ENCODE results near the gene GP9.

DNA sequence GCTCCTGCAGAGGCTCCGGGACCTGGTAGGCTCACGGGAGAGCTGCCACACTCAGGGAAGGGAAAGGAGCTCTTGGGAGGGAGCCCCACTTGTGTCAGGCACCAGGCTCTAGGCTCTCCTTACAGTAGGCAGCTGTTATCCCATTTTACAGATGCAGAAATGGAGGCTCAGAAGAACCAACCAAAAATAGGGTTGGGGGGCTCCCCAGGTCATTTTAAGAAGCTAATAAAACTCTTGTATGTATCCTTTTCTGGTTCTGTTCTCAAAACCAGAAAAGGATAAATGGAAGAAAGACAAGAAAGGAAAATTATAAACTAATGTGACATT lies 23.5 kb upstream of the GP9 start:
- TF ChIP-seq, protein P1, sequence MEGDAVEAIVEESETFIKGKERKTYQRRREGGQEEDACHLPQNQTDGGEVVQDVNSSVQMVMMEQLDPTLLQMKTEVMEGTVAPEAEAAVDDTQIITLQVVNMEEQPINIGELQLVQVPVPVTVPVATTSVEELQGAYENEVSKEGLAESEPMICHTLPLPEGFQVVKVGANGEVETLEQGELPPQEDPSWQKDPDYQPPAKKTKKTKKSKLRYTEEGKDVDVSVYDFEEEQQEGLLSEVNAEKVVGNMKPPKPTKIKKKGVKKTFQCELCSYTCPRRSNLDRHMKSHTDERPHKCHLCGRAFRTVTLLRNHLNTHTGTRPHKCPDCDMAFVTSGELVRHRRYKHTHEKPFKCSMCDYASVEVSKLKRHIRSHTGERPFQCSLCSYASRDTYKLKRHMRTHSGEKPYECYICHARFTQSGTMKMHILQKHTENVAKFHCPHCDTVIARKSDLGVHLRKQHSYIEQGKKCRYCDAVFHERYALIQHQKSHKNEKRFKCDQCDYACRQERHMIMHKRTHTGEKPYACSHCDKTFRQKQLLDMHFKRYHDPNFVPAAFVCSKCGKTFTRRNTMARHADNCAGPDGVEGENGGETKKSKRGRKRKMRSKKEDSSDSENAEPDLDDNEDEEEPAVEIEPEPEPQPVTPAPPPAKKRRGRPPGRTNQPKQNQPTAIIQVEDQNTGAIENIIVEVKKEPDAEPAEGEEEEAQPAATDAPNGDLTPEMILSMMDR (IDR thresholded peaks at IDR 0.05; ENCODE audit: low read depth, low read length, missing input control) = no peak
- TF ChIP-seq, protein P2, sequence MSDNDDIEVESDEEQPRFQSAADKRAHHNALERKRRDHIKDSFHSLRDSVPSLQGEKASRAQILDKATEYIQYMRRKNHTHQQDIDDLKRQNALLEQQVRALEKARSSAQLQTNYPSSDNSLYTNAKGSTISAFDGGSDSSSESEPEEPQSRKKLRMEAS (IDR thresholded peaks at IDR 0.05) = no peak
- TF ChIP-seq GABPA (IDR thresholded peaks at IDR 0.05 in 1 of 2, conservative IDR thresholded peaks at IDR 0.05 in 1 of 2) (no peak), EGR1 (IDR thresholded peaks at IDR 0.05; ENCODE audit: low read depth in 2 of 2) (no peak), YY1 (IDR thresholded peaks at IDR 0.05) (no peak), TAF1 (conservative IDR thresholded peaks at IDR 0.05) (no peak)
- TF ChIP-seq, protein P3, sequence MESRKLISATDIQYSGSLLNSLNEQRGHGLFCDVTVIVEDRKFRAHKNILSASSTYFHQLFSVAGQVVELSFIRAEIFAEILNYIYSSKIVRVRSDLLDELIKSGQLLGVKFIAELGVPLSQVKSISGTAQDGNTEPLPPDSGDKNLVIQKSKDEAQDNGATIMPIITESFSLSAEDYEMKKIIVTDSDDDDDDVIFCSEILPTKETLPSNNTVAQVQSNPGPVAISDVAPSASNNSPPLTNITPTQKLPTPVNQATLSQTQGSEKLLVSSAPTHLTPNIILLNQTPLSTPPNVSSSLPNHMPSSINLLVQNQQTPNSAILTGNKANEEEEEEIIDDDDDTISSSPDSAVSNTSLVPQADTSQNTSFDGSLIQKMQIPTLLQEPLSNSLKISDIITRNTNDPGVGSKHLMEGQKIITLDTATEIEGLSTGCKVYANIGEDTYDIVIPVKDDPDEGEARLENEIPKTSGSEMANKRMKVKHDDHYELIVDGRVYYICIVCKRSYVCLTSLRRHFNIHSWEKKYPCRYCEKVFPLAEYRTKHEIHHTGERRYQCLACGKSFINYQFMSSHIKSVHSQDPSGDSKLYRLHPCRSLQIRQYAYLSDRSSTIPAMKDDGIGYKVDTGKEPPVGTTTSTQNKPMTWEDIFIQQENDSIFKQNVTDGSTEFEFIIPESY (IDR thresholded peaks at IDR 0.05) = no peak

All from liver (tissue), 3 donors.